Retina (tissue), 1 donor: Measurements from ENCODE around the gene OSBPL10.
A peak's percentile ranks its signal among the peaks of the same experiment; 100 is the strongest.
"Not testable (repeated sequence)": the region's sequence is repeated elsewhere in the genome, so short reads cannot be mapped to it uniquely, and the experiment has no call there.

Experiments used
- DNase-seq: peaks from one replicate; pipeline ENCODE4 v3.0.0-alpha.2; 2016

The OSBPL10 gene

DNA sequence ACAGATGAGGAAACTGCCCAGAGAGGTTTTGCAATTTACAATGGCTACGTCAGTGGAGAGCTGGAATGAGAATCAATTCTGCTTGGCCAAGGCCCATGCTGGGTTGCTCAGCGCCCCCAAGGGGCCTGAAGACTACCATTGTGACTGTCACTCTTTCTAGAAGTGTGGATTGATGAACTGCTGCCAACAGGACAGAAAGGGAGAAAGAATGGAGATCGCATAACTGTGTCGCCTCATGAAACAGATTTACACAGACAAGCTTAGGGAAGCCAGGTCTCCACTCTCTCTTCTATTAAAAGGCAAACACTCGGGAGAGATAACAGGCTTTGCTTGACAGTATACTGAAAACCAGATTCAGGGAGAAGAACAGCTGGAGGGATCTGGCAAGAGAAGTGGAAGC is 288.3 kb downstream of the OSBPL10 start:
- no peak for DNase-seq

DNA sequence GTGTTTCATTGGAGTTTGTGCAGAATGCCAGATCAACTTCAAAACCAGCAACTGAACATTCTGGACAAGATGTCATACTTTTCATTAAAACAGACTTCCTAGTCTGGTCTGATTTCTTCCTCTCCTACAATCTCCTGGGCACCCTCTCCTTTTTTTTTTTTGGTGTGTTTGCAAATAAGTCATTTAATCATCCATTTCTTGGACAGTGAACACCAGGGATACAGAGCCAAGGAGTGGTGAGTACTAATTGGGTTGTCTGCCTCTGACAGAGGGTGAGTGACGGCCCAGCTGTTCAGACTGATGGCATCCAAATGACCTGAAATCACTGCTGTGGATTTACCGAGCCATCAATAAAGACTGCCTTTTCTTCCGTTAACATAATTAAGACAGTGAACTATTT is 290.3 kb downstream of the OSBPL10 start:
- no peak for DNase-seq

DNA sequence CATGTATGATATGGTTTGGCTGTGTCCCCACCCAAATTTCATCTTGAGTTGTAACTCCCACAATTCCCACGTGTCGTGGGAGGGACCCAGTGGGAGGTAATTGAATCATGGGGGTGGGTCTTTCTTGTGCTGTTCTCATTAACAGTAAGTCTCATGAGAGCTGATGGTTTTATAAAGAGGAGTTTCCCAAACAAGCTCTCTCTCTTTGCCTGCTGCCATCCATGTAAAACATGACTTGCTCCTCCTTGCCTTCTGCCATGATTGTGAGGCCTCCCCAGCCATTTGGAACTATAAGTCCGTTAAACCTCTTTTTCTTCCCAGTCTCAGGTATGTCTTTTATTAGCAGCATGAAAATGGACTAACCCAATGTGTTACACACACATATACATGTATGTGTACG is 291.5 kb downstream of the OSBPL10 start:
- not testable (repeated sequence) for DNase-seq

DNA sequence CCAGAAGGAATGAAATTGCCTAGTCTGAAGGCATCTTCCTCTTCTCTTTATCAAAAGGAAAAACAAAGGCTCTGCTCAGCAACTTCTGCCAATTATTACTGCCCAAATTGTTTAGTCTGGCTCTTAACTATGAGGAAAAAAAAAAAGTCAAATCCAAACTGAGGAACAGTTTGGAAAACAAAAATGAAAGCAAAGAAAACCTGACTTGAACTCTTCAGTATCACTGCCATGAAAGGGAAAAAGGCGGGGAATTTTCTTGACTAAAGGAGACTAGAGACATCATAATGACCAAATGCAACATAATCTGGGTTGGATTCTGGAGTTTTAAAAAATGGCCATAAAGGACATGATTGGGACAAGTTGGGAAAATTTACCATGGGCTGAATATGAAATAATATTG is 292.1 kb downstream of the OSBPL10 start:
- no peak for DNase-seq

DNA sequence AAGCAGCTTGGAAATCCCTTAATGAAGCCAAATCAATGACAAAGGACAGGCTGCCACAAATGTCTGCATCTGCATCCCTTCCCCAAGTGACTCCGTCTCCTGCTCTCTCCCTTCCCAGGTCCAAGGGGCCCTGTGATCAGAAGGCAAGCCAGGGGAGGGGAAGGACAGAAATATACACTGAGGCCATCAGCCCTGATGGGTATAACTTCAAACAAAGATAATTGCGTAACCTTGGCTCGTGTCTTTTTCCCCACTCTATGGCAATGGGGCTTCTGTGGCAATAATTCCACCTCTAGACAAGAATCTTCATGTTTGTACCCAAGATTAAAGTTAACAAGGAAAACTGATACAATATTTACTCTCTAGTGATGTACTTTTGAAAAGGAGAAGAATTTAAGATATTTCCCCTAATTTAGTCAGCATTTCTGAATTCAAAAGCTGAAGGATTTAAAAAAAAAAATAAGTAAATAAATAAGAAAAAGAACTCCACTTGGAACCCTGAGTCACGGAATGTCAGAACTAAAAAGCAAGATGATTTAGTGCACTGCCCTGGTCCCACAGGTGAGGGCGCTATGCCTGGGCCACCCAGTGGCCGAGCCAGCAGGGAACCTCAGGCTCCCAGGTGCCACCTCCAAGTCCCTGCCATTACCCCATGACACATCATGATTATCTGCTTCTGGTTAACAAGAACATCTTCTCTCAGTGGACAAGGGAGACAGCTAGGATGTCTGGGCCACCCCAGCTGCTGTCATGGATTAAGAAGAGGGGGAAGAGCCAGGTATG is 293.9 kb downstream of the OSBPL10 start:
- no peak for DNase-seq

DNA sequence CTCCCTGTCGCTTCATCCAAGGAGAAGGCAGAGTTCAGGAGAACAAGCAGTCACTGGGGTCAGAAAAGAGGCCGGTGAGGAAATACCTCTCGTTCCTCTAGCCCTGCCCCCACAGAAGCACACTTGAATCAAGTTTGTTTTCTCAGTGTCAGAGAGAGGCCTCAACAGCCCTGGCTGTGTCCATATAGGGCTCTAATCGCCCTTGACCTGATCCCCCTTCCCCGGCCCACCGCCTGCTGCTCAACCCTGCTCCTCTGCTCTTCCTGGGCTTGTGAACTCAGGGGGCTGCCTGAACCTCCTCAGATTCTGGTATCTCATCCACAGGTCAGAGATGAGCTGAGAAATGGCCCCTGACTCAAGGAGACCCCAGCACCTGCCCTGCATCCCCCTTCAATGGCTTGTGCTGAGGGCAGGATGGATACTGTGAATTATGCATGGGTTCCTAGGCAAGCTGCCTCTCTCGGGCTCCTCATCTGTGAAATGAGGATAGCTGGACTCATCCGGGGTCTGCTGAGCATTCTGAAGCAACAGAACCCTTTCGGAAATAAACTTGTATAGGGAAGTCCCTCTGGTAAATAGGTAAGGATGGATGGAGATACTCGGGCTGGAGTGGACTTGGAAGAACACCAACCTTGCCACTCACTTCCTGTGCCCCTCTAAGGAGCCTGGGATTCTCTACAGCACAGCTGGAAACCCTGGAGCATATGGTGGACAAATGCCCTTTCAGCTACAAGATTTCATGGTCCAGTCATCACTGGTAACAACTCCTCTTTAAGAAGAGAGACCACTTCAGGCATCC is 300.8 kb downstream of the OSBPL10 start:
- no peak for DNase-seq

DNA sequence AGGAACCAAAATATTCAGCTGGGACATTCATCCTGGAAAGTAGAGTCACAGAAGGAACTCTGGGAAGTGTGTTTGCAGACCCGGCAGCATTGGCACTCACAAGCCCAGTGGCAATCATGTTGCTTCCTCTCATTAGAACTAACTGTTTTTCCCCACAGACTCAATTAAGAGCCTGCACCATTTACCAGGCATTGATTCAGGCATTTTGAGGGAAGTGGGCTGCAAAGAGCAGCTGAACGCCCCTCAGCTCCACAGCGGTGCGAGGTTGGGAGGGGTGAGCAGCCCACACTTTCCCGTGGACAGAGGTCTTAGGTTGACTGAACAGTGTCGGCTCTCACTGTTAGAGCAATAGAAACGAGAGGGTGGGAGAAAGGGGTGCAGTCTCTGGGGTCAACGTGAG is 304.5 kb downstream of the OSBPL10 start:
- peak; percentile 46 for DNase-seq

DNA sequence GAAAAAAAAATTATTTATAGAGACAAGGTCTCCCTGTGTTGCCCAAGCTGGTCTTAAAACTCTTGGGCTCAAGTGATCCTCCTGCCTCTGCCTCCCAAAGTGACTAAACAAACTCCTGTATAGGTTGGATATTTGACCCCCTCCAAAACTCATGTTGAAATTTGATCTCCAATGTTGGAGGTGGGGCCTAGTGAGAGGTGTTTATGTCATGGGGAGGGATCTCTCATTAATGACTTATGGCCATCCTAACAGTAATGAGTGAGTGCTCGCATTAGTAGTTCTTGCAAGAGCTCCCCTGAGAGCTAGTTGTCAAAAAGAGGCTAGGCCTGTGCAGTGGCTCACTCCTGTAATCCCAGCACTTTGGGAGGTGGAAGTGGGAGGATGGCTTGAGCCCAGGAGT is 307.1 kb downstream of the OSBPL10 start:
- no peak for DNase-seq

DNA sequence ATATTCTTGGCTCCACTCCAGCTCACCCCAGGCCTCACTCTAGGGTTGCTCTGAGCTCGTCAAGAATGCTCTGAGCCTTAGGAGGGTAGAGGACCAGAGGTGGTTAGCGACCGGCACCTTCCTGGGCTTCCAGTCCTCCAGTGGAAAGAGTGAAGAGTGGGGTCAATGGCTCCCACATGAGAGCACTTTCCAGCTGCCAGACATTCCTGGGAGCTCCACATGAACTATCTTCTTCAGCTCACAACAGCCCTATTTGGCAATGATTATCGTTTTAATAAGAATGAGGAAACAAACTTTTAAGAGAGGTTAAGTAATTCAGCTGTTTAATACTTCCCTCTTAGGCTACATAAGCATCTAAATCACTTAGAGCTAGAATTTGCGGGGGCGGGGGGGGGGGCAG is 309.1 kb downstream of the OSBPL10 start:
- no peak for DNase-seq

DNA sequence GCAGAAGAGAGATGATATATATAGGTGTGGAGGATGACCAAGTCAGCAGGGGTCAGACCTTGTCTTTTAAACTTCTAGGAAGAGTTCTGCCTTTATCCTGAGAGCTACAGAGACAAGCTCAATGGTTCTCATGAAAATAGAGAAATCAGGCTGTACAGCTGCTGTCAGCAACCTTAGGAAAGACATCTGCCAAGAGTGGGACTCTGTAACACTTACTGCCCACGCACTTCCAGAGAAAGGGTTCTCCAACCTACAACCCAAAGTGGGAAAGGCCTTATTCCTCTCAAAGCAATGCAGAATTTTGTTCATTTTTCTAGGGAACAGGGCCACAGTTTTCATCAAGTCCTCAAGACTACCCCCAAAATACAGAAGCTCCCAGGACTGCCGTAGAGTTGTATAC is 309.6 kb downstream of the OSBPL10 start:
- no peak for DNase-seq

DNA sequence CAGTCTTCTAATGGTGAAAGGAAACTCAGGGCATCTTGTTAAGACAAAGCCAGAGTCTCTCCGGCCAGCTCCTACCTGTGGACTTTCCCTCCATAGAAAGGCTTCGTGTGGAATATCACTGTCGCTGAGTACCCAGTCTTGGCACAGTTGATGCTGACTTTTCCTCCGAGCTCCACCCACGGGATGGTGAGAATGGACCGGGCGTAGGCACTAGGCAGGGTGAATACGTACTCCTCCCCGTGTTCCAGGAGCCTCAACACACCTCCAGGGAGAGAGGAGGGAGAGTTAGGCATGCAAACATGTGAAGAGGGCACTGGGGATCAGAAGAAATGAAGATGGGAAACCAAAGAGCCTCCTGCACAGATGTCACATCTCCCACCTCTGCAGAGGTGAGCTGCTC is 310.3 kb downstream of the OSBPL10 start:
- DNase-seq = no peak

DNA sequence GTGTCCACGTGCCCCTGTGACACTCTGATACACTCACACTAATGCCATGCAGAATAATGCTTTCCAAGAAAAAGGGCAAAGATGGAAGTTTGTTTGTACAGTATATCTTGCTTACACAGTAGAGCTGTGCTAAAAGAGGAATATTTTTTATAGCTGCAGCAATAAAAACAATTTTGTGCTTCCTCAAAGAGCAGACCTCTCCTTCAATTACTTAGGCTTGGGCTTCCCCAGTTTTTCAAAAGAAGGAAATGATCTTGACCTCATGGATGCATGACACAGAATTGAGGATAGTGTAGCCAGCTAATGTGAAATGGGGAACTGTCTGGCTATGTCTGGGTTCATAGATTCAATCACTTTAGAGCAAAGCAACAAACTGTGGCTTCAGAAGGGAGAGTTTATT is 310.9 kb downstream of the OSBPL10 start:
- no peak for DNase-seq

DNA sequence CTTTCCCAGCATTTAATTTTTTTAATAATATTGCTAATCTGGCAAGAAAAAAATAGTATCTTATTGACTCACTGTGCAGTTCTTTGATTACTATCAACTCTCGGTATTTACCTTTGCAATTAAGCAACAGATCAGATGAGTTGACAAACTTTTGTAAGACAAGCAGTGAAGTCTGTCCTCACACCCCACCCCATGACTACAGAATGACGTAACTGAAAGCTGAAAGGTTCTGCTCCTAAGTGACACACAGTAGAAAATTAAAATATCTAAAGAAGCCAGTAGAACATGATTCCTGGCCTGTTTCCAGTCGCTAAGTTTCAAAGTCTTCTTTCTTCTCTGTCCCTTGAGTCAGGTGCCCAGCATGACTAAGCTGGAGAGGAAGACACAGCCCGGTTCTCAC is 312.8 kb downstream of the OSBPL10 start:
- no peak for DNase-seq

DNA sequence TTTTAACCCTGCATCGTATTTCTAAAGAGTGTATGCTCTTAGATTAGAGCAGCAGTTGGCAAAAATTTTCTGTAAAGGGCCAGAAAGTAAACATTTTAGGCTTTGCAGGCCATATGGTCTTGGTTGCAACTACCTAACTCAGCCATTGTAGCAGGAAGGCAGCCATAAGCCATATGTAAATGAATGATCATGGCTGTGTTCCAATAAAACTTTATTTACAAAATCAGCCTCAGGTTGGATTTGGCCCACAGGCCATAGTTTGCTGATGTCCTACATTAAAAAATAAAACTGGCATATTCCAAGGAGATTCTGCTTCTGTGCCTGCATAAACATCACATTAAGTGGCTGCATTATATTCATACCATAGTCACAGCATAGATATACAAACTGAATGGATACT is 313.5 kb downstream of the OSBPL10 start:
- DNase-seq = no peak

DNA sequence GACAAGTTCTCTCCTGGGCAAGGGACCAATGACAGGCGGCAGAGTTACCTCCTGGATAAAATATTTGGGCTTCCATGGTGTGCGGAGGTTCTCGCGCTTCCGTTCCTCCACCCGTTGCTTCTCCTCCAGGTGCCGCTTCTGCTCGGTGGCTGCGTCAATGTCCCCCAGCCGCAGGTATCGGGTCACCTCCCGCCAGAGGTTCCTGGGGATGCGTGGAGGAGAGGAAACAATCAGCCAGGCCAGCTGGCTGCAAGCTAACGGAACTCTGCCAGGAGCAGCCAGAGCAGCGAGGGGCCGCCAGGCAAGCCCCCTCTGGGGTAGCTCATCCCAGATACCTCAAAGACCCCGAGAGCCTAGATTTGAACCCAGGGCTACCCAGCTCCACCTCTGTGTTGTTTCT is 317.0 kb downstream of the OSBPL10 start:
- no peak for DNase-seq

DNA sequence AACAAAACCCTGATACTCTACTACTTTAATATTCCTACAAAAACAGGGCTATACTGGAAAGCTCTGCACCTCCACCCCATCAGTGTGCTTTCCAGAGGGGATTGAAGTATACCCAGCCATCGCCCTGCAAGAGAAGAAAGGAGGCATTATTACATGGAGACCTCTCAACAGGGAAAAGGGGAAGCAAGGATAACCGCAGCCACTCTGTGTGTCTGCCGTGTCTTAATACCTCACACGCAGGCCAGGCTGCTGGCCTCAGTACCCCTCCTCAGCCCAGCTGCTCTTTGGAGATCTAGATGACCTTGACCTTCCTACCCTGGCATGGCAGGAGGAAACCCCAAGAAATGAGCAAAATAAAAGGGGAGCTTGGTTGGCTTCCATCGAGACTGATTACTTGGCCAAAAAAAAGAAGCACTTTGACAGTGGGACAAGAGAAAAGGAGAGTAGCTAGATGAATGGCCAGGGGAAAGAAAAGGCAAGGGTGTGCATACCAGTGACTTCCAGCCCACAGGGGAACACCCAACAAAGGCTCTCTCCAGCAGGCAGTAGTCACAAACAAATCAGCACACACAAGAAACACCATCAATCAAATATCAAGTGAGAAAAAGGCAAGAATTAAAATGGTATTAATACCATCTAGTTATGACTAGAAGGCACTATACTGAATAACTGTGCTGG is 318.9 kb downstream of the OSBPL10 start:
- DNase-seq = no peak

DNA sequence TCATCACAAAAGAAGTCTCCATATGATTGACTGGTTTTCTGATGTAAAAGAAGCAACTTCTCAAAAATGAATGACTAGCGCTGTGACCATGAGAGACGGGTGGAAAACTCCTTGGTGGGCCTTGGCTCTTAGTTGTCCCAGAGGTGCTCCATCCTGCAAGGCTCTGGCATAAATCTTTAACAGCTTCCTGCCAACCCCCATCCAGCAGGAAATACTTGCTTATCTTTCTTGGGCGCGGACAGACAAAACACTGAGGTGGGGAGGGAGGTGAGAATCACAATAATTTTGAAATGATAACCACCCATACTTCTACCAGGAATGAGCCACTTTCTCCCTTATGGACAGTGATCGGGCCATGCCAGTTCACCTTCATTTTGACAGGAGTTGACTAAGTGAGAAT is 319.8 kb downstream of the OSBPL10 start:
- DNase-seq = no peak

DNA sequence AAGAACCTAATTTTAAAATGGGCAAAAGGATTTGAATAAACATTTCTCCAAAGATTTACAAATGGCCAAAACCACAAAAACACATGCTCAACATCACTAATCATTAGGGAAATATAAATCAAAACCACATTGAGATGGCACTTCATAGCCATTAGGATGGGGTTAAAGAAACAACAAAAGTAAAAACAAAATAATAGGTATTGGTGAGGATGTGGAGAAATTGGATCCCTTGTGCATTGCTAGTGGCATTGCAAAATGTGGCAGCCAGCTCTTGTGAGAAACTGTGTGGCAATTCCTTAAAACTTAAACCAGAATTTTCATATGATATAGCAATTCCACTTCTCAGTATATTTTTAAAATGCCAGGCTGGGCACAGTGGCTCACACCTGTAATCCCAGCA is 321.8 kb downstream of the OSBPL10 start:
- no peak for DNase-seq

DNA sequence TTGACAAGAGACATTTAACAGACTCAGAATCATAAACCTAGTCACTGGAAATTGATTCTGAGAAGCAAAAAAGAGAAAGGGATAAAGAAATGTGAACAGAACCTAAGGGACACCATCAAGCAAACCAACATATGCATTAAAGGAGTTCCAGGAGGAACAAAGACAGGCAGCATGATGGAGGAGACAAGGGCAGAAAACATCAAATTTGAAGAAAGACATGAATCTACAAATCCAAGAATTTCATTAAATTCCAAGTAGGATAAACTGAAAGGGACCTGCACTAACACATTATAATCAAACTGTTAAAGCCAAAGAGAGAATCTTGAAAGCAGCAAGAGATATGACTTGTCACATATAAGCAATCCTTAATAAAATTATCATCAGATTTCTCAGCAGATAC is 326.1 kb downstream of the OSBPL10 start:
- no peak for DNase-seq

DNA sequence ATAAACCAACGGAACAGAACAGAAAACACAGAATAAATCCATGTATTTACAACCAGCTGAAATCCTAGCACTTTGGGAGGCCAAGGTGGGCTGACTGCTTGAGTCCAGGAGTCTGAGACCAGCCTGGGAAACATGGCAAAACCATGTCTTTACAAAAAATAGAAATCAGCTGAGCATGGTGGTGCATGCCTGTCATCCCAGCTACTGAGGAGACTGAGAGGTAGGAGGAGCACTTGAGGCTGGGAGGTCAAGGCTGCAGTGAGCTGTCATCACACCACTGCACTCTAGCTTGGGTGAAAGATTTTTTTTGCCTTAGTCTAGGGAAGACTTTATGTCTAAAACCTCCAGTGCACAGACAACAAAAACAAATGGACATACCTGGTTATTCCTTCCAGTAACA is 327.6 kb downstream of the OSBPL10 start:
- no peak for DNase-seq

DNA sequence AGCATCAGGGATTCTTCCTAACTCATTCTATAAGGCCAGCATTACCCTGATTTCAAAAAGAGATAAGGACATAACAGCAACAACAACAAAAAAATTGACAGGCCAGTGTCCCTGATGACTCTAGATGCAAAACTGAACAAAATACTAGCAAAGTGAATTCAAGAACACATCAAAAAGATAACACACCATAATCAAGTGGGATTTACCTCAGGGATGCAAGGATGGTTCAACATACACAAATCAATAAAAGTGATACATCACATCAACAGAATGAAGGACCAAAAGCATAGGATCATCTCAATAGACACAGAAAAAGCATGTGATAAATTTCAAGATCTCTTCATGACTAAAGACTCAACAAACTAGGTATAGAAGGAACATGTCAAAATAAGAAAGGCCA is 328.8 kb downstream of the OSBPL10 start:
- DNase-seq = no peak

DNA sequence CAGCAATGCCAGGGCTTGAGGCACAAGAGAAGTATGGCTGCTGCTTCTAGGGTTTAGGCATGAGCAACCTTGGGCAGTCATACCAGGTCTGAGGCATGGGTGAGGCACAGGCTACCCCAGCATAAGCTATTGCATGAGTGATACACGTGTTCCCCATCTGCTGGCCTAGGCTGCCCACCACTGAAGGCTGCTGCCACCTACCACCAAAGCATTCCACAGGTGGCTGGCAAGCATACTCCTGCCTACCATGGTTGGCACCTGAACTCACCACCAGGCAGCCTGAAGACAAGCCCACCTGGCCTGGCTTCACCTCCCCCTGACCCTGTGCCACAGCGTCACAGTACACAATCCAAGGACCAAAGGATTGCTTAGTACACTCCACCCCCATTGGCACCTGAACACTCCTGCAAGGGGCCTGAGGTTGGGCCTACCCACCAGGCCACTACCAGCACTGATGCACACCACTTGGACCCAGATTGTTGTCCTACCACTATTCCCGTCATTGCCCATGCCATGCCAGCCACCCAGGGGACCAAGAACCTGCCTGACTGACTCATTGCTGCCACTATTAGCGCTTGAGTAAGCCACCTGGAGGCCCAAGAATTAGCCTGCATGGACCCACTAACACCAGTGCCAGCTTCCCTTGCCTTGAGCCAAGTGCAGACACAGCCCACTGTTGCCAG is 332.6 kb downstream of the OSBPL10 start:
- no peak for DNase-seq

DNA sequence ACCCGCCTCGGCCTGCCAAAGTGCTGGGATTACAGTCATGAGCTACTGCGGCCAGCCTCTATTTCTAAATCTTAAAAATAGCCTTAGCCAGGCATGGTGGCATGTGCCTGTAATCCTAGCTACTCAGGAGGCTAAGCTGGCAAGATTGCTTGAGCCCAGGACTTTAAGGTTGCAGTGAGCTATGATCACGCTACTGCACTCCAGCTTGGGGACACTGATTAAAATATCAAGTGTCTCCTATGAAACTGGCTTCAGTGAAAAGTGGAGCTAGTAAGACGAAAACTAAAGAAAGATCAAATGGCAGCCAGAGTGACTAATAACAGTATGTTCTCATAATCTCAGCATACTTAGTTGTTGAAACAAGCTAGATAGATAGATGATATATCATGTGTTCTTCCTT is 335.8 kb downstream of the OSBPL10 start:
- no peak for DNase-seq
